Measurements from ENCODE around the gene ATP10A. TPM values are rescaled to one million over a fixed set of nuclear protein-coding genes. Genes with fewer than 3 reads are reported as not detected.
A peak's percentile ranks its signal among the peaks of the same experiment; 100 is the strongest.

Gene ATP10A
- total RNA-seq, 8 experiments from 2014 or later, result 0.09 to 4.6 (median 0.97) TPM

DNA sequence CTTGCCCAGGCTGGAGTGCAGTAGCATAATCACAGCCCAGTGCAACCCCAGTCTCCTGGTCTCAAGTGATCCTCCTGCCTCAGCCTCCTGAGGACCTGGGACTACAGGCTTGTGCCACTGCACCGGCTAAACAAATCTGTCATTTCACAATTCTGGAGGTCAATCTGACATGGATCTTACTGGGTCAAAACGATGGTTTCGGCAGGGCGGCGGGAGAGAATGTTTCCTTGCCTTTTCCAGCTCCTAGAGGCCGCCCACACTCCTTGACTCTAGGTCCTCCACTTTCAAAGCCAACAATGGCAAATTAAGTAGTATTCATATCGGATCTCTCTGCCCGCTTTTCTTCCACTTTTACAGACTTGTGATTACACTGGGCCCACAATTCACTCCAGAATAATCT lies 14.8 kb downstream of the ATP10A start:
- Histone ChIP-seq H3K27ac (no peak overlapping the region), H3K4me3 (no peak overlapping the region), H3K4me1 (replicated peaks in 1 of 2) (peaks cover 21 to 26% of the 10 kb centered on the region in 2 donors)
- in situ Hi-C loops (cut with MboI; ENCODE audit: low pct_unique_long_range_greater_than_20kb in 2 of 9, low sequenced_read_pairs in 9 of 9, unreplicated experiment in 9 of 9), result no loop called here
- 57 to 100% (median 98%) methylated on average over 1 to 7 of the region's 8 CpGs; no CpG with 5 or more reads in 3 of the 10 experiments for WGBS, 10 experiments
- no peak for ATAC-seq (replicated peaks in 6 of 8)

DNA sequence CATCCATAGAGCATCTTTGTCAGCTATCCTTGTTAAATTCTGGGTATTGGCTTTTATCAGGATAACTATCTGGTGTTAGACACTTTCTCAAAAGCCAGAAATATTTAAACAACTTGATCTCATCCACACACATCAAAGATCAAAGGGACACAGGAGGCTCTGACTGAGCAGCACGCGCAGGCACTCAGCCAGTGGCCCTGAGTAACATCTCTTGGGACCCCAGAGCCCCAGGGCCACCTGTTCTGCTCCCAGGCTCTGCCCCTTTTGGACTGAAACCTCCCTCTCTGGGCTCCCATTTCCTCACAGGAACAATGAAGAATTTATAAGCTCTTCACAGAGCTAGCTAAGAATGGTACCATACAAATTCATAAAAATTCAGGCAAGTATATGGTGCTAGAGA lies 16.1 kb downstream of the ATP10A start:
- no peak for ATAC-seq (replicated peaks in 6 of 8)
- WGBS, 10 experiments, result 39 to 83% methylated on average over 2 of the region's 2 CpGs; no CpG with 5 or more reads in 8 of the 10 experiments
- in situ Hi-C loops (cut with MboI; ENCODE audit: low pct_unique_long_range_greater_than_20kb in 2 of 9, low sequenced_read_pairs in 9 of 9, unreplicated experiment in 9 of 9), result no loop called here
- Histone ChIP-seq H3K27ac (no peak overlapping the region), H3K4me1 (replicated peaks in 1 of 2) (peaks cover 21 to 22% of the 10 kb centered on the region in 2 donors), H3K4me3 (no peak overlapping the region)

DNA sequence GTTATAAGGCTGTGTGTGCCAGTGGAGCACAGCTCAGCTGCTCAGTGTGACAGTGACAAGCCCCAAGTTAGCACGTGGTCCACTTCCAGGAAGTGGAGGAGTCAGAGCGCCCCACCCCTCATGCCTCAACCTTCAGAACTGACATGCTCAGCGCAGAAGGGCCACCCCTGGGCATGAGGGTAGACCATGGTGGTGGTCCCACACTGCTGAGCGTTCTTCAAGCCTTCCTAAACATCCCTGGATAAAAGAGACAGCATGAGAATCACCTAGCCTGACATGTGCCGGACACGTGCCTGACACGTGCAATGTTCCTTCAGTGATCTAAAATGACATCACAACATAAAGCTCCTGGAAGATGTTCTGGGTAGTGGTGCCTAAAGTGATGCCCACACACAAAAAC lies 16.8 kb downstream of the ATP10A start:
- no peak overlapping the region for H3K27ac ChIP-seq
- ATAC-seq (replicated peaks in 6 of 8), result peak in 1 of 8 experiments; percentile 44
- H3K4me3 ChIP-seq, result no peak overlapping the region
- WGBS, 10 experiments, result 14 to 89% (median 72%) methylated on average over 1 to 7 of the region's 7 CpGs; no CpG with 5 or more reads in 5 of the 10 experiments
- in situ Hi-C loops (cut with MboI; ENCODE audit: low pct_unique_long_range_greater_than_20kb in 2 of 9, low sequenced_read_pairs in 9 of 9, unreplicated experiment in 9 of 9), result no loop called here
- H3K4me1 ChIP-seq (replicated peaks in 1 of 2), result peaks cover 21 to 22% of the 10 kb centered on the region in 2 donors

DNA sequence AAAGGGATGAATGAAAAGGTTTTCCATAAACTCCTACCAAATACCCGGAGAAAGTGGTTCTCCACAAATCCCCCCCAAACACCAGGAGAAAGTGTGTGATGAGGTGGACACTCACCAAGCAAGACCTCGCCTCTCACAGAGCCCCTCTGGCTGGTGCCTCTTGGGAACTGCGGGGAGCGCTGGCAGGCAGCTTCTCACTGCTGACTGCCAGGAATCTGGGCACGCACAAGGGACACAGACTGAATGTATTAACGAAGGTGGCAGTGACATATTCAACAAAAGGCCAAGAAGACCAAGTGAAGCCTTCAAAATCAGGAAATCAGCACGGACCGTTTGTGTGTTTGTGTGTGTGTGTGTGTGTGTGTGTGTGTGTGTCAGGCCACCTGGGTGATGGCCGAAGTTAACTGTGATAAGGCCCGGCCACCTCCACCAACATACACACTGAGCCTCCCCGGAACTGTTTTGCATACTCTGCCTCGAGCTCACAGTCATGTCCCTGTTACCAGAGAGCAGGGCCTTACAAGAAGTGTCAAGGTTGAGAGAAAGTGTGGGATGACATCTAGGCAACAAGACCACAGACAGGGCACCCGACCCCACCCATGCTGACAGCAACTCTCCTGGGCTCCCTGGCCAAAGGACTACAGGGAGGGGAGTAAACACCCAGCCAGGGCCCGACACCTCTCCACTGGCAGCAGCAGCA lies 18.0 kb downstream of the ATP10A start:
- H3K27ac ChIP-seq, result no peak overlapping the region
- in situ Hi-C loops (cut with MboI; ENCODE audit: low pct_unique_long_range_greater_than_20kb in 2 of 9, low sequenced_read_pairs in 9 of 9, unreplicated experiment in 9 of 9), result no loop called here
- H3K4me1 ChIP-seq (replicated peaks in 1 of 2), result peaks cover 14 to 15% of the 10 kb centered on the region in 2 donors
- ATAC-seq (replicated peaks in 6 of 8), result peak in 1 of 8 experiments; percentile 28
- WGBS, 10 experiments, result 39 to 95% (median 80%) methylated on average over 3 to 5 of the region's 14 CpGs; no CpG with 5 or more reads in 4 of the 10 experiments
- H3K4me3 ChIP-seq, result no peak overlapping the region

DNA sequence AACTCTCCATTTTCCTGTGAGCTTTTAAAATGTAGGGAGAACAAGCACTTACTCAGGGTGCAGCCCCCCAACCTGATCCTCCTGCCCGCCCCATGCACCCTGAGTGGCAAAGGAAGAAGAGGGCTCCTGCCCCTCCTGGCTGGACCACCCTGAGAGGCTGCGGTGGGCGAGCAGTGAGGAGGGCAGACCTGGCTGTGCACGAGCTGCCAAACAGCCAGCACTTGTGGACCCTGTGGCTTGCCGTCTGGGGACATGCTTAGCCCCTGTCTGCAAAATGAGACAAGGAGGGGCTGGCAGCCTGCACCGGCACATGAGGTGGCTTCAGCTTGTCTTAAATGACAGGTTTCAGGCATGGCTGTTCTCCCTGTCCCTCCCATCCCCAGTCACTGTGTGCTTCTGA lies 18.6 kb downstream of the ATP10A start:
- ATAC-seq (replicated peaks in 6 of 8), result no peak
- 80 to 92% (median 90%) methylated on average over 1 to 2 of the region's 6 CpGs; no CpG with 5 or more reads in 7 of the 10 experiments for WGBS, 10 experiments
- Histone ChIP-seq H3K27ac (no peak overlapping the region), H3K4me3 (no peak overlapping the region), H3K4me1 (replicated peaks in 1 of 2) (peaks cover 9 to 11% of the 10 kb centered on the region in 2 donors)
- in situ Hi-C loops (cut with MboI; ENCODE audit: low pct_unique_long_range_greater_than_20kb in 2 of 9, low sequenced_read_pairs in 9 of 9, unreplicated experiment in 9 of 9), result no loop called here

DNA sequence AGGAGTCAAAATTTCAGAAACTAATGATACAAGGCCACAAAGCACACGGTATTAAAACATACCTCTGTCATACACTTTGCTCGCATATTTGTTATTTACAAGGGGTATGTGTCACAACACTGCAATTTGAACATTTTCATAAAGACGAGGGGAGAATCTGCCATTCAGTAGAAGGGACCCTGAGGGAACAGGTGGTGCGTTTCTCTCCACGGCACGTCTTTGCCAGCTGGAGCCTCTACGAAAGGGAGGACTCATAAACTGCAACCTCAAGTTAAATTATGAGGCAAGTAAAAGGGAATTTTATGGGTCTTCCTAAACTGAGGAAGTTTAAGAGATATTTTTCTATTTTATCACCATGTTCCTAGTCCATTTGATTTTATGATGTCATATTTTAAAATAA lies 19.1 kb downstream of the ATP10A start:
- WGBS, 10 experiments, result 80 to 100% (median 92%) methylated on average over 1 to 7 of the region's 7 CpGs; no CpG with 5 or more reads in 2 of the 10 experiments
- Histone ChIP-seq H3K4me1 (replicated peaks in 1 of 2) (peaks cover 4 to 6% of the 10 kb centered on the region in 2 donors), H3K27ac (no peak overlapping the region), H3K4me3 (no peak overlapping the region)
- ATAC-seq (replicated peaks in 6 of 8), result no peak
- in situ Hi-C loops (cut with MboI; ENCODE audit: low pct_unique_long_range_greater_than_20kb in 2 of 9, low sequenced_read_pairs in 9 of 9, unreplicated experiment in 9 of 9), result no loop called here

DNA sequence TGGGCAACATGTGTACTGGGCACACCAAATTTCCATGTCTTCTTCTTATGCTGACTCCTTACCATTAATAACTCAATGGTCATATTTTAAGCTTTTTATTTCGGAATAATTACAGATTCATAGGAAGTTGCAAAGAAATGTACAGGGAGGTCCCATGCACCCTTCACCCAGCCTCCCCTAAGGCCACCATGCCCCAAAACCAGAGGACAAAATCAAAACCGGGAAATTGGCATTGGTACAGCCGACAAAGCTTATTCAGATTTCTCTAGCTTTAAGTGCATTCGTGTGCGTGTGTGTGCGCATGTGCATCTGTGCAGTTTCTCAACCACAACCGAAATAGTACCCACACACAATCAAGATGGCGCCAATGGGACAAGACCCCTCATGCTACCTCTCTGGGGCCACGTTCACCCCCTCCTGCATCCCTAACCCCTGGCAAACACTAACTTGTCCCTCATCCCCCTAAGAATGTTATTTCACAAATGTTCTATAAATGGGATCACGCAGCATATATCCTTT lies 23.4 kb downstream of the ATP10A start:
- no peak overlapping the region for H3K4me3 ChIP-seq
- no peak for ATAC-seq (replicated peaks in 6 of 8)
- WGBS, 10 experiments, result 40 to 97% (median 86%) methylated on average over 2 to 10 of the region's 10 CpGs; no CpG with 5 or more reads in 1 of the 10 experiments
- H3K4me1 ChIP-seq (replicated peaks in 1 of 2), result no peaks in the 10 kb centered on the region
- H3K27ac ChIP-seq, result no peak overlapping the region
- in situ Hi-C loops (cut with MboI; ENCODE audit: low pct_unique_long_range_greater_than_20kb in 2 of 9, low sequenced_read_pairs in 9 of 9, unreplicated experiment in 9 of 9), result no loop called here

DNA sequence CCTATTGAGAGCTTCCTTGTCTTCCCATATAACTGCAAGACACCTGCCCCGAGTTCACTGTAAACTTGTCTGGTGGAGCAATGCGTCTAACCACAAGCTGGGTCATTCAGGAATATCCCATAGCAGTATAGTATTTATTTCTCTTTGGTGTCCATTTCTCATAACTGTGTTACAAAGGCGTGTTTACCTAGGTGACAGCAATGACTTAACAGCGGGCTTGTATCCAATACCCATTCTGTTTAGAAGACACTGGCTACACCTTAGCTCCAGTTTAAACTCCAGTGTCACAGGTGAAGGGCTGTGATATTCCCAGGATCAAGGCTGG lies 24.3 kb downstream of the ATP10A start:
- 0 to 100% (median 66%) methylated on average over 1 to 4 of the region's 4 CpGs; no CpG with 5 or more reads in 1 of the 10 experiments for WGBS, 10 experiments
- in situ Hi-C loops (cut with MboI; ENCODE audit: low pct_unique_long_range_greater_than_20kb in 2 of 9, low sequenced_read_pairs in 9 of 9, unreplicated experiment in 9 of 9), result no loop called here

DNA sequence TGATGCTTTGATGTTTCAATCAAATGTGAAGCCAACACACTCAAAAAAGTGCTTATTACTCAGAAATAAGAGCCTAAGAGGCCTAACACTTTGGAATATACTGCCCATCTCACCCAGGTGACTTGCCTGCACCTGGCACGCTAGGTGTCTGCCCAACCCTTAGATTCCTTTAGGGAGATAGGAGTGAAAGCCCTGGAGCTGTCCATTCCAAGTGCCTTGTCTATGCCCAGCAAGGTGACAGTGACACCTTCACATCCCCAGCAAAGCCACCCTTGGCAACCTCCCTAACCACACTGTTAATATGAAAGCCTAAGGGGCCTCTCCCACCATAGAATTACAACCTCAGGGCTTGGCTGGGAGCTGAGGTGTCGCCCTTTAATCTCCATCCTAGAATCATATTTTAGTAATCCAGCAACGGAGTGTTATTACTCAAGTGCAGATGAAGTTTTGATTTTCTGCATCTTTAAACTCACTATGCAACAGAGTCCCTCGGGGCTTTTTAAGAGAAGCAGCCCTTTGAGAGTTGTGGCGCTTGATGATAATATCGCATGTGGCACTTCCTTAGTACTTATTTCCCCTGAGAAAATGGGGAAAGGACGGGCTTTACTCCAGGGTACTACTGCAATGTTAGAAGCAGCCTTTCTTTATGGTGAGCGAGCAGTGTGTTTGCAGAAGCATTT lies 24.8 kb downstream of the ATP10A start:
- no peaks in the 10 kb centered on the region for H3K4me1 ChIP-seq (replicated peaks in 1 of 2)
- no peak overlapping the region for H3K27ac ChIP-seq
- 18 to 83% (median 66%) methylated on average over 2 to 7 of the region's 8 CpGs for WGBS, 10 experiments
- H3K4me3 ChIP-seq, result no peak overlapping the region
- in situ Hi-C loops (cut with MboI; ENCODE audit: low pct_unique_long_range_greater_than_20kb in 2 of 9, low sequenced_read_pairs in 9 of 9, unreplicated experiment in 9 of 9), result no loop called here
- peak in 1 of 8 experiments; percentile 30 for ATAC-seq (replicated peaks in 6 of 8)

More for the DNA sequence above, 24.3 kb downstream of the ATP10A start:
- Histone ChIP-seq H3K4me1 (replicated peaks in 1 of 2) (no peaks in the 10 kb centered on the region), H3K4me3 (no peak overlapping the region), H3K27ac (no peak overlapping the region)
- ATAC-seq (replicated peaks in 6 of 8), result no peak

DNA sequence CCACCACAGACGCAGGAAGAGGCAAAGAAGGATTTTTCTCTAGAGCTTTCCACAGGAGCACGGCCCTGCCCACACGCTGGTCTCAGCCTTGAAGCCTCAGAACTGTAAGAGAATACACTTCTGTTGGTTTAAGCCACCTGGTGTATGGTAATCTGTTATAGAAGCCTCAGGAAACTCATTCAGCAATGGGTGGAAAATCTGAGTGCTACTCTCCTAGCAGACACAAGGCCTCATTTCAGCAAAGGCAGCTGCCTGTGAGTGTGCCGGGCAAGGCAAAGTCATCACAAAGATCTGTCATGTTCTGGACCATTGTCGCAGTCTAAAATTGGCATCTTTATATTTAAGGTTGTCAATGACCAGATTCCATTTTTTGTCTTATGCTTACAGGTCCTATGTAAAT lies 31.0 kb downstream of the ATP10A start:
- peak in 1 of 8 experiments; percentile 10 for ATAC-seq (replicated peaks in 6 of 8)
- no peak overlapping the region for H3K4me3 ChIP-seq
- 30 to 94% (median 88%) methylated on average over 2 to 5 of the region's 5 CpGs; no CpG with 5 or more reads in 1 of the 10 experiments for WGBS, 10 experiments
- in situ Hi-C loops (cut with MboI; ENCODE audit: low pct_unique_long_range_greater_than_20kb in 2 of 9, low sequenced_read_pairs in 9 of 9, unreplicated experiment in 9 of 9), result no loop called here
- no peak overlapping the region for H3K27ac ChIP-seq
- H3K4me1 ChIP-seq (replicated peaks in 1 of 2), result peaks cover 12 to 17% of the 10 kb centered on the region in 2 donors

DNA sequence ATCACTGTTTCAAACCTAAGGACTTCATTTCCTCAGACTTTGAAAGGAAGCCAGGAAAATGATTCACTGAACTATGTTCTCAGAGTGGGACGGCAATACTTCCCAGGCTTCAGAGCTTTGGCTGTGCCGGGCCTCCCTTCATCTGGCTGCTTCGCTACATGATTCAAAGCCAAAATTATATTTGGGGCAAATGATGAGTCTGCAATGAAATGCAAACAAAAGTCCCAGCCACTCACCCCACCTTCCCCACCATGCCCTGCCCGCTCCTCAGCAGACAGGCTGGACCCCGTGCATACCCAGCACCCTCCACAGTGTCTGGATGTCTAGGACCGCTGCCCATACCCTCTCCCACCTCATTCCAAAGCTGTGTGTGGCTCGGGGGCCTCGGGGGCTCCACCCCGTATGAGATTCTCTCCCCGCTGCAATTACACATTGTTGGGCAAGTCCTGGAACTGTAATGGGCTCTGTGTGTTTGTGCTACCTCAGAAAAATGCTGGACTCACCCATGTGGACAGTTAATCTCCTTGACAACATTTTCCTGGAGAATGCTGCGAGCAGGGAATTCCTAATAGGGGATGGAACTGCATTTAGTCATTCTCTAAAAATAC lies 32.2 kb downstream of the ATP10A start:
- no peak overlapping the region for H3K27ac ChIP-seq
- no peak overlapping the region for H3K4me3 ChIP-seq
- 4 to 100% (median 82%) methylated on average over 1 to 11 of the region's 11 CpGs; no CpG with 5 or more reads in 4 of the 10 experiments for WGBS, 10 experiments
- in situ Hi-C loops (cut with MboI; ENCODE audit: low pct_unique_long_range_greater_than_20kb in 2 of 9, low sequenced_read_pairs in 9 of 9, unreplicated experiment in 9 of 9), result no loop called here
- peaks cover 12 to 17% of the 10 kb centered on the region in 2 donors for H3K4me1 ChIP-seq (replicated peaks in 1 of 2)
- peak; percentile 74 to 95 (median 93) for ATAC-seq (replicated peaks in 6 of 8)

DNA sequence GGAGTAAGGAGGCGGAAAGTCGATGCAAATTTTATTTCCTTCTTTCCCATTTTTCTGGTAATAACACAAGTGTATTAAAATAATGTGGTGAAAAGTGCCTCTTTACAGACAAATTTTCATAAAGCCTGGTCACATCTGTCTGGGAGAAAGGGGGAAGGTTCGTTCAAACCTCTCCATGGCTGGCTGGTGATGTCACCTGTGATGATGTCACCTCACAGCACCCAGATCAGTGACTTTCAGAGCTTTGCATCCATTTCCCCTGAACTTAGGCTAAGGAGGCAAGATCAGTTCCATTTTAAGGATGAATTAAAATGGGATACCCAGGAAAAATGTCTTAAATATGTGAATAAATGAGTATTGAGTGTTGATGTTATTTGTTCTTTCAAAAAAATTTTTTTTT lies 34.1 kb downstream of the ATP10A start:
- in situ Hi-C loops (cut with MboI; ENCODE audit: low pct_unique_long_range_greater_than_20kb in 2 of 9, low sequenced_read_pairs in 9 of 9, unreplicated experiment in 9 of 9), result no loop called here
- H3K27ac ChIP-seq, result no peak overlapping the region

DNA sequence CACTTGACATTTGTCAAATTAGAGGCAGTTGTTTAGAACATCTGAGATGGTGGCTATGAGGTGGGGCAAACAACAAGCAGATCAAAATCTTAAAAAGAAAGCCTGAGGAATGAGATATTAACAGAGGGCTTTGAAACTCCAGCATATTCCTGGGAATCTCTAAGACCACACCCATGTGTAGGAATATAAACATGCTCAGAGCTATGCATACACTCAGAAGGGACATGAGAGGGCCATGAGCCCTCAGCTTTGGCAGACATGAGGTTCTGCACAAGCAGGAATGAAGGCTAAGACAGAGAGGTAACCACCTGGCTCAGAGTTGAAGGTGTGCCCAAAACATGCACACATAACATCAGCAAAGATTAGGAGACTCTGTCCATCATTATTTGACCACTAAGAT lies 37.9 kb downstream of the ATP10A start:
- Histone ChIP-seq H3K27ac (no peak overlapping the region), H3K4me3 (no peak overlapping the region), H3K4me1 (replicated peaks in 1 of 2) (peaks cover 3 to 7% of the 10 kb centered on the region in 2 donors)
- peak in 3 of 8 experiments; percentile 79 to 97 (median 86) for ATAC-seq (replicated peaks in 6 of 8)
- in situ Hi-C loops (cut with MboI; ENCODE audit: low pct_unique_long_range_greater_than_20kb in 2 of 9, low sequenced_read_pairs in 9 of 9, unreplicated experiment in 9 of 9), result no loop called here

More for the DNA sequence above, 34.1 kb downstream of the ATP10A start:
- H3K4me1 ChIP-seq (replicated peaks in 1 of 2), result peaks cover 12 to 17% of the 10 kb centered on the region in 2 donors
- no peak overlapping the region for H3K4me3 ChIP-seq
- 0 to 100% (median 76%) methylated on average over 1 to 3 of the region's 3 CpGs; no CpG with 5 or more reads in 3 of the 10 experiments for WGBS, 10 experiments
- ATAC-seq (replicated peaks in 6 of 8), result peak in 5 of 8 experiments; percentile 56 to 82 (median 70)
